Right atrium auricular region (tissue), 2 donors: ENCODE data around the gene VAT1L. TPM values are rescaled to one million over a fixed set of nuclear protein-coding genes. Genes with fewer than 3 reads are reported as not detected.

Experiments used
- DNase-seq: peaks from one replicate; pipeline ENCODE4 v3.0.0-alpha.2; 2019; ENCODE audit warnings: low spot score
- H3K27ac ChIP-seq, 2 donors: fragments of 200-600 bp; sonication (generic); 1 replicate in 1 of 2; 2 replicates in 1 of 2; pipeline ENCODE4 v1.5.1; 2016 to 2019
- H3K27me3 ChIP-seq, 2 donors: fragments of 200-600 bp; sonication (generic); one replicate each; pipeline versions ENCODE4 v1.5.1 to v1.6.0; 2017 to 2019
- H3K36me3 ChIP-seq: fragments of 200-600 bp; sonication (generic); one replicate; pipeline ENCODE4 v1.5.1; 2016
- H3K4me1 ChIP-seq, 2 donors: fragments of 200-600 bp; sonication (generic); one replicate each; pipeline versions ENCODE4 v1.5.1 to v1.6.0; 2017 to 2019
- H3K4me3 ChIP-seq, 2 donors: fragments of 200-600 bp; sonication (generic); 1 replicate in 1 of 2; 2 replicates in 1 of 2; pipeline ENCODE4 v1.5.1; 2017 to 2019; ENCODE audit warnings: mild to moderate bottlenecking in 1 of 2, moderate library complexity in 1 of 2
- H3K9me3 ChIP-seq, 2 donors: fragments of 200-600 bp; sonication (generic); one replicate each; pipeline ENCODE4 v1.5.1; 2019
- total RNA-seq, 2 donors: library from RNA; depleted of rRNA; stranded (reverse); fragments of >200 nt; gene quantifications; one replicate each; pipeline ENCODE4 v1.1.0, GENCODE V29; 2016
- TF ChIP-seq, protein P1 (sequence below), 2 donors: fragments of 200-600 bp; sonication (generic); IDR thresholded peaks; one replicate each; pipeline ENCODE4 v1.5.1; 2019; ENCODE audit warnings: antibody characterized with exemption in 2 of 2

VAT1L gene
- total RNA-seq, 2 donors from 2014 or later = 10.3 to 20.6 TPM

DNA sequence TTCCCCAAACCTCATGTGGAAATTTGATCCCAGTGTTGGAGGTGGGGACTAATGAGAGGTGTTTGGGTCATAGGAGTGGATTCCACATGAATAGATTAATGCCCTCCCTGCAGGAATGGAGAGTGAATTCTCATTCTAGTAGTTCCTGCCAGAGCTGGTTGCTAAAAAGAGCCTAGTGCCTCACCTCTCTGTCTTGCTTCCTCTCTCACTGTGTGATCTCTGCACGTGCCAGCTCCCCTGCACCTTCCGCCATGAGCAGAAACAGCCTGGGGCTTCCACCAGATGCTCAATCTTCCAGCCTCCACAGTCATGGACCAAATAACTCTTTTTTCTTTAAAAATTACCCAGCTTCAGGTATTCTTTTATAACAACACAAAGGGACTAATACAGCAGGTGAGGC lies 161.1 kb downstream of the VAT1L start:
- no peaks in the 10 kb centered on the region for H3K4me1 ChIP-seq
- no peak for DNase-seq
- TF ChIP-seq, protein P1, sequence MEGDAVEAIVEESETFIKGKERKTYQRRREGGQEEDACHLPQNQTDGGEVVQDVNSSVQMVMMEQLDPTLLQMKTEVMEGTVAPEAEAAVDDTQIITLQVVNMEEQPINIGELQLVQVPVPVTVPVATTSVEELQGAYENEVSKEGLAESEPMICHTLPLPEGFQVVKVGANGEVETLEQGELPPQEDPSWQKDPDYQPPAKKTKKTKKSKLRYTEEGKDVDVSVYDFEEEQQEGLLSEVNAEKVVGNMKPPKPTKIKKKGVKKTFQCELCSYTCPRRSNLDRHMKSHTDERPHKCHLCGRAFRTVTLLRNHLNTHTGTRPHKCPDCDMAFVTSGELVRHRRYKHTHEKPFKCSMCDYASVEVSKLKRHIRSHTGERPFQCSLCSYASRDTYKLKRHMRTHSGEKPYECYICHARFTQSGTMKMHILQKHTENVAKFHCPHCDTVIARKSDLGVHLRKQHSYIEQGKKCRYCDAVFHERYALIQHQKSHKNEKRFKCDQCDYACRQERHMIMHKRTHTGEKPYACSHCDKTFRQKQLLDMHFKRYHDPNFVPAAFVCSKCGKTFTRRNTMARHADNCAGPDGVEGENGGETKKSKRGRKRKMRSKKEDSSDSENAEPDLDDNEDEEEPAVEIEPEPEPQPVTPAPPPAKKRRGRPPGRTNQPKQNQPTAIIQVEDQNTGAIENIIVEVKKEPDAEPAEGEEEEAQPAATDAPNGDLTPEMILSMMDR (IDR thresholded peaks at IDR 0.05) = no peak
- no peak overlapping the region for H3K4me3 ChIP-seq
- no peaks in the 10 kb centered on the region for H3K27me3 ChIP-seq
- no peaks in the 10 kb centered on the region for H3K36me3 ChIP-seq
- H3K9me3 ChIP-seq = no peaks in the 10 kb centered on the region
- H3K27ac ChIP-seq = peak overlapping the region in 1 of 2 donors; percentile 33

DNA sequence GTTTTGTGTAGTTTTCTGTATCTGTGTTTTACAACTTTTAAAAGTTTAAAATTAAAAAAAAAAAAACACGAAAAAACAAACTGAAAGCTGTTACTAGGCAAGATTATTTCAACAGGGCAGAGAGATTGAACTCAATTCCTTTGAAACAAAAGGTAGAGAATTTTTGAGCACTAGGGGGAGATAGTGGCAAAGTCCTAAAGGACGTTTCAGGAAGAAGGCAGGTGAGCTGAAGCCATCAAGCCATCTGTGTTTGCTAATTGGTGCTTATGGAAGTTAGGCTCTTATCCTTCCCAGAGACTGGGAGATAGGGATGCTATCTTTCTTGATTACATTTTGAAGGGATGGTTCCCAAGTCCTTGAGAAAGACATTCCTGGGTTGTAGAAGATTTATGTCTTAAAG lies 163.4 kb downstream of the VAT1L start:
- DNase-seq = no peak
- Histone ChIP-seq H3K9me3 (no peaks in the 10 kb centered on the region), H3K27ac (no peak overlapping the region), H3K36me3 (no peaks in the 10 kb centered on the region), H3K27me3 (no peaks in the 10 kb centered on the region), H3K4me1 (no peaks in the 10 kb centered on the region), H3K4me3 (no peak overlapping the region)
- TF ChIP-seq, protein P1 (IDR thresholded peaks at IDR 0.05) = peak in 1 of 2 donors; percentile 46

DNA sequence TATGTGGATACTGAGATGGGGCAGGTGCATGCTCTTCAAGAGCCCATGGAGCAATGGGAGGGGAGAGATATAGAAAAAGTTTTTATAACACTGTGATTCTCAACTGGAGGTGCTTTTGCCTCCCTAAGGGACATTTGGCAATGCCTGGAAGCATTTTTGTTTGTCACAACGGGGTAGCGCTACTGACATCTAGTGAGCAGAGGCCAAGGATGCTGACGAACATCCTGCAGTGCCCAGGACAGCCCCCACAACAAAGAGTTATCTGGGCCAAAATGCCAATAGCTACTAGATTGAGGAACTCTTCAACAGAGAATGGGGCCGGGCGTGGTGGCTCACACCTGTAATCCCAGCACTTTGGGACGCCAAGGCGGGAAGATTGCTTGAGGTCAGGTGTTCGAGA lies 166.8 kb downstream of the VAT1L start:
- Histone ChIP-seq H3K9me3 (no peaks in the 10 kb centered on the region), H3K4me1 (no peaks in the 10 kb centered on the region), H3K4me3 (no peak overlapping the region), H3K27ac (no peak overlapping the region), H3K36me3 (no peaks in the 10 kb centered on the region), H3K27me3 (no peaks in the 10 kb centered on the region)
- TF ChIP-seq, protein P1 (IDR thresholded peaks at IDR 0.05) = no peak
- no peak for DNase-seq

DNA sequence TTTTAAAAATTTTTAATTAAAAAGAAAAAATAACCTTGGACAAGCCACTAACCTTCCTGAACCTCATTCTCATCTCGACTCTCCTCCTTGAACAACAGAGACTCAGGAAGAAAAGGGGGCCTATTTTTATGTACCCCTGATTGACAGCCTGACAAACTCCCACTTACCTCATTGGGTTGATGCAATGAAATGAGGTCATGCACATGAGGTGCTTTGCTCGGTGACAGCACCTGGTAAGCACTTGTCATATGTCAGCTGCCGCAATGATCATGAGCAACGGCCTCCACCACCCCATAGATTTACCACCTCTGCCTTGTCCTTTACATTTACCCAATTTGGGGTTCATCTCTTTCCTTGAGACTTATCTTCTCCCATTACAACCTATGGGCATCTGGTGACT lies 167.9 kb downstream of the VAT1L start:
- H3K9me3 ChIP-seq = no peaks in the 10 kb centered on the region
- TF ChIP-seq, protein P1 (IDR thresholded peaks at IDR 0.05) = no peak
- H3K27me3 ChIP-seq = no peaks in the 10 kb centered on the region
- no peak for DNase-seq
- H3K4me3 ChIP-seq = no peak overlapping the region
- no peak overlapping the region for H3K27ac ChIP-seq
- no peaks in the 10 kb centered on the region for H3K4me1 ChIP-seq
- H3K36me3 ChIP-seq = no peaks in the 10 kb centered on the region

DNA sequence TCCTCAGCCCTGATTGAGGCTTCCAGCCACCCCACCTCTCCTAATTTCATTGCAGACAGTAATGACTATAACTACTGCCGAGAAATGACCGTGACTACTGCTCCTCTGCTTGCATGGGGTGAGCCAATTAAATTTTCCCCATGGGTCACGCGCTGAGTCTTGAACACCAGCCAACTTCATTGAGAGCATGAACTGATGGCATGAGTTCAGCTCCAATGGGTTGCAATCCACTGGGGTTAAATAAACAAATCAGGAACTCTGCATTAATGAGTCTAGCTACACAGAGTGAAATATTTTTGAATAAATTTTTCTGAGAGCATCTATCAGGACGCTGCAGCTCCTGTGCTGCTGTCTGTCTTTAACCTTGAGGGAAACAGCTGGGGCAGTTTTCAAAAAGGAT lies 172.4 kb downstream of the VAT1L start:
- Histone ChIP-seq H3K27ac (no peak overlapping the region), H3K36me3 (no peaks in the 10 kb centered on the region), H3K4me3 (no peak overlapping the region), H3K27me3 (no peaks in the 10 kb centered on the region), H3K4me1 (no peaks in the 10 kb centered on the region), H3K9me3 (no peaks in the 10 kb centered on the region)
- DNase-seq = no peak
- TF ChIP-seq, protein P1 (IDR thresholded peaks at IDR 0.05) = no peak

DNA sequence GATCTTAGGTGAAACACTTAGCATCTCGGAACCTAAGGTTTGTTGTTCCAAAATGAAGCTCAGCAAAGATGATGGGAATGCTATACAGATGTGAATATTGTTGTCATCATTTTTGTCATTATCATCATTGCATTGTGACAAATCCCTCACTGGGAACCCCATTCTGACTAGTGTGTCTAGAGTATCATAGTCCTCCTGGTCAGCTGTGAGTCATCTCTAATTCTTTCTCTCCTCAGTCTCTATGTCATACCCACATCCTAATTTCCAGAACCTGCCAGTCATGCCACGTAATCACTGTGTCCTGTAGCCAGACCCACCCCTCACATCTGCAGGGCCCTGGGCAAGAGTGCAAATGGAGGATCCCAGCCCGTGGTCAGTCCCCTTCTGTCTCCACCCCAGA lies 173.4 kb downstream of the VAT1L start:
- no peaks in the 10 kb centered on the region for H3K4me1 ChIP-seq
- no peaks in the 10 kb centered on the region for H3K9me3 ChIP-seq
- H3K27ac ChIP-seq = no peak overlapping the region
- TF ChIP-seq, protein P1 (IDR thresholded peaks at IDR 0.05) = no peak
- H3K4me3 ChIP-seq = no peak overlapping the region
- no peaks in the 10 kb centered on the region for H3K36me3 ChIP-seq
- H3K27me3 ChIP-seq = no peaks in the 10 kb centered on the region
- DNase-seq = no peak
